ENCODE data around the gene ENTPD6. TPM values are rescaled to one million over a fixed set of nuclear protein-coding genes. Genes with fewer than 3 reads are reported as not detected.

The ENTPD6 gene
- total RNA-seq, 4 donors from 2014 or later, result 20.7 to 47.2 (median 30.7) TPM

DNA sequence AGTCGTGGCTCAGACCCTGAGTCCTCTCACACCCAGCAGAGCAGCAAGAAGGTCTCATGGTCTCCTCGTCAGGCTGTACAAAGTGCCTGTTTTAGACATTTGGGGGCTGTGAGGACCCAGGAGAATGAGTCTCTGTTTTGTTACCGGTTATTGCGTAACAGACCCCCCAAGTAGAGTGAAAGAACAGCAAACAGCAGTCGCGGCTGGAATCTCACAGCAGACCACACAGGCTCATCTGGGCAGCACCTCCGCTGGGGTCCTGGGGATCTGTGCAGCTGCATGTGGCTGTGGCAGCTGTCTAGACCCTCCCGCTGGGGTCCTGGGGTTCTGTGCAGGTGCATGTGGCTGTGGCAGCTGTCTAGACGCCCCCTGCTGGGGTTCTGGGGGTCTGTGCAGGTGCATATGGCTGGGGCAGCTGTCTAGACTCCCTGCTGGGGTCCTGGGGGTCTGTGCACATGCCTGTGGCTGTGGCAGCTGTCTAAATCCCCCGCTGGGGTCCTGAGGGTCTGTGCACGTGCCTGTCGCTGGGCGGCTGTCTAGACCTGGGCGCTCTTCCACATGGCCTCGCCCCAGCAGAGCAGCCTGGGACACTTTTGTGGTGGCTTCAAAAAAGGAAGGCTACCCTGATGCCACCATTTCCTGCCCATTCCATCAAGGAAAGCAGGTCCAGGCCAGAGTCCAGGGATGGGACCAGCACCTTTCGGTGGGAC is 24.7 kb downstream of the ENTPD6 start:
- TF ChIP-seq, protein P1, sequence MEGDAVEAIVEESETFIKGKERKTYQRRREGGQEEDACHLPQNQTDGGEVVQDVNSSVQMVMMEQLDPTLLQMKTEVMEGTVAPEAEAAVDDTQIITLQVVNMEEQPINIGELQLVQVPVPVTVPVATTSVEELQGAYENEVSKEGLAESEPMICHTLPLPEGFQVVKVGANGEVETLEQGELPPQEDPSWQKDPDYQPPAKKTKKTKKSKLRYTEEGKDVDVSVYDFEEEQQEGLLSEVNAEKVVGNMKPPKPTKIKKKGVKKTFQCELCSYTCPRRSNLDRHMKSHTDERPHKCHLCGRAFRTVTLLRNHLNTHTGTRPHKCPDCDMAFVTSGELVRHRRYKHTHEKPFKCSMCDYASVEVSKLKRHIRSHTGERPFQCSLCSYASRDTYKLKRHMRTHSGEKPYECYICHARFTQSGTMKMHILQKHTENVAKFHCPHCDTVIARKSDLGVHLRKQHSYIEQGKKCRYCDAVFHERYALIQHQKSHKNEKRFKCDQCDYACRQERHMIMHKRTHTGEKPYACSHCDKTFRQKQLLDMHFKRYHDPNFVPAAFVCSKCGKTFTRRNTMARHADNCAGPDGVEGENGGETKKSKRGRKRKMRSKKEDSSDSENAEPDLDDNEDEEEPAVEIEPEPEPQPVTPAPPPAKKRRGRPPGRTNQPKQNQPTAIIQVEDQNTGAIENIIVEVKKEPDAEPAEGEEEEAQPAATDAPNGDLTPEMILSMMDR (IDR thresholded peaks at IDR 0.05), result peak in 1 of 4 experiments; percentile 6
- no peak for TF ChIP-seq POLR2A (IDR thresholded peaks at IDR 0.05)
- H3K9me3 ChIP-seq, result no peaks in the 10 kb centered on the region
- DNase-seq, result peak in 1 of 2 donors; percentile 13
- H3K27me3 ChIP-seq, result no peaks in the 10 kb centered on the region
- no peaks in the 10 kb centered on the region for H3K4me1 ChIP-seq
- intact Hi-C loops (cut with DNase I; ENCODE audit: low total_unique reads), result no loop called here
- H3K27ac ChIP-seq, result no peak overlapping the region
- no peaks in the 10 kb centered on the region for H3K36me3 ChIP-seq
- H3K4me3 ChIP-seq, result no peak overlapping the region

DNA sequence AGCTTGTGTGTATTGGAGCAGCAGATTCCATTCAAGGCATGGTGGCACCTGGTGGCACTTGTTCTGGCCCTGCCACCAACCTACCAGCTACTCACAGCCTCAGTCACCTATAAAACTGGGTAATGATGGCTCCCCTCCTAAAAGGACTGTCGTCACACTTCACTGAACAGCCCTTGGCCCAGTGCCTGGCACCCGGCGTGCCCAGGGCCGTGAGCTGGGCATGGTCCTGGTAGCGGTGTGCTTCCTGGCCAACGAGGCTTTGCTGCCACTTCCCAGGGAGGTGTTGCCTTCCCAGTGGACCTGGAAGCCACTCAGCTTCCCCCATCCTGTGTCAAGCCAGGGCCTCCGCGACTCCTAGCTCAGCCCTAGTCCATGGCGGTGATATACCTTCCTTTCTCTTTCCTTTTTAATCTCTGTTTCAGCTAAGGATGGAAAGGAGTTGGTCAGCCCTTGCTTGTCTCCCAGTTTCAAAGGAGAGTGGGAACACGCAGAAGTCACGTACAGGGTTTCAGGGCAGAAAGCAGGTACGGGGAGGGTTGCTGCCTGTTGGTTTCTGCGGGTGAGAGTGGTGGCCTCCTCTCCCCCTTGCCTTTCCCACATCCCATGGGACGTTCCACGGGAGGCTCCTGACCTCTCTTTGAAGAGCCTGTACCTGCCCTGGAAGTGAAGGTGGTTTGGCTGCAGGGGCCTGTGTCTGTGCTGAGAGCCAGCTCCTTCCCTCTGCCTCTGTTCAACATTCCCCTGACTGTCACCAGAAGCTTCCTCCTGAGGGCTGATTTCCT is 25.5 kb downstream of the ENTPD6 start:
- H3K27ac ChIP-seq, result no peak overlapping the region
- intact Hi-C loops (cut with DNase I; ENCODE audit: low total_unique reads), result no loop called here
- peak in 1 of 2 donors; percentile 8 for DNase-seq
- H3K4me3 ChIP-seq, result no peak overlapping the region
- H3K27me3 ChIP-seq, result no peaks in the 10 kb centered on the region
- no peak for TF ChIP-seq POLR2A (IDR thresholded peaks at IDR 0.05)
- TF ChIP-seq, protein P1 (IDR thresholded peaks at IDR 0.05), result no peak
- no peaks in the 10 kb centered on the region for H3K4me1 ChIP-seq
- no peaks in the 10 kb centered on the region for H3K36me3 ChIP-seq
- H3K9me3 ChIP-seq, result no peaks in the 10 kb centered on the region

DNA sequence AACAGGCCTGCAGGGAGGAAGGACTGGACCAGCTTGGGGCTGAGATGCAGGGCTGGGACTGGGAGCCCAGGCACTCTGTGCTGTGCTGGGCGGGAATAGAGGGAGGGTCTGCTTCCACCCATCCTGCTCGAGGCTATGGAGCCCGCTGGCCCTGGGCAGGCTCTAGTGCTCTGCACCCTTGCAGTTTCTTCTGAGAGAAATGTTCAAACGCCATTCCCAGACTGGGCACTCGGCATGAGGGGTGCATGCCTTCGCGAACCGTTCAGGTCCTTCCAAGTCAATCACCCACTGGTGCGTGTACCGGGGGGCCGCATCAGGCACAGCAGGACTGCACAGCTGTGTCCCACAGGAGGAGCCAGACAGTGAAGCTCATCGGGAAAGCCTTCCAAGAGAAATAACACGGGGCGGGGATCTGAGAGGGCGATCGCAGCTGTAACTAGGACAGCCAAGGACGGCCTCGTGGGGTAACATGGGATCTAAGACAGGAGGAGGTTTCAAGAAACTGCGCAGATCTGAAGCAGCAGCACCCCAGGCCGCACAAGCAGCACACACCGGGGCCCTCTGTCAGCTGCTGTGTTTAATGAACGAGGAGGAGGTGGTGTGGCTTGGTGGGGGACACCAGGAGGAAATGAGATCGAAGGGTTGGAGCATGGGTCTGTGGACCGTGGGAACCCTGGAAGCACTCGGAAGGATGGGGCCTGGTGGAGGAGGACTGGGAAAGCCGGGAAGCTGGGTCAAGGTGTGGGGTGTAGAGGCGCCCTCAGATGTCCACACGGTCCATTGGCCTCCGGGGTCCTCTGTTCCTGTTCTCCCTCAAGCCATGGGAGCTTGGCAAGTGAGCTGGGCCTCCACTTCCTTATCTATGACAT is 26.3 kb downstream of the ENTPD6 start:
- intact Hi-C loops (cut with DNase I; ENCODE audit: low total_unique reads), result no loop called here
- Histone ChIP-seq H3K36me3 (no peaks in the 10 kb centered on the region), H3K4me3 (no peak overlapping the region), H3K4me1 (peaks cover 0 to 3% of the 10 kb centered on the region in 2 donors), H3K27ac (no peak overlapping the region), H3K9me3 (no peaks in the 10 kb centered on the region), H3K27me3 (no peaks in the 10 kb centered on the region)
- peak; percentile 22 to 49 for DNase-seq
- TF ChIP-seq, protein P1 (IDR thresholded peaks at IDR 0.05), result no peak
- TF ChIP-seq POLR2A (IDR thresholded peaks at IDR 0.05), result no peak

DNA sequence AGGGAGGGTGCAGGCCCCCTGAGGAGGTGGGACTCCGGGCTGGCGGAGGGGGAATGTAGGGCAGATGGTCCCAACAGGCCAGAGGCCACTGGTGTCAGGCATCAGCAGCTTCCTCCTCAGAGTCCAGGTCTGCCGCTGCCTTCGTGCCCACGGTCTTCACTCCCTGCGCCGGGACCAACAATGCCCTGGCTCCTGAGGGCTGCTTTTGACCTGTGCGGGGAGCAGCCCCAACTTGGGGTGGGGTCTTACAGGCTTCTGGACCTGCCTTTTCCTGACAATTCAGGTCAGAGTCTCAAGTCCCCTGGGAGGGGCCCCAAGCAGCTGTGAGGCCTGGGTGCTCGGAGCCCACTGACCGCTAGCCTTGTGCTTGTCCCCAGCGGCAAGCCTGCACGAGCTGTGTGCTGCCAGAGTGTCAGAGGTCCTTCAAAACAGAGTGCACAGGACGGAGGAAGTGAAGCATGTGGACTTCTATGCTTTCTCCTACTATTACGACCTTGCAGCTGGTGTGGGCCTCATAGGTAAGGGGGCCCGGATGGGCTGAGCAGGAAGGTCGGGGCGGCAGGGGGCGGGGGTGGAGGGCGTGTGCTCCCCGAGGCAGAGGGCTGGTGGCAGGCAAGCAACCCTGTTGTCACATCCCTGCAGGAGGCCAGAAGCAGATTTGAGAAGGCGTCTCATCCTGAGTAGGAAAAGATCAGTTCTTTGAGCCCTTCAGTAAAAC is 27.1 kb downstream of the ENTPD6 start:
- no peak overlapping the region for H3K27ac ChIP-seq
- peak in 1 of 2 donors; percentile 10 for DNase-seq
- intact Hi-C loops (cut with DNase I; ENCODE audit: low total_unique reads), result no loop called here
- no peaks in the 10 kb centered on the region for H3K27me3 ChIP-seq
- no peak overlapping the region for H3K4me3 ChIP-seq
- H3K4me1 ChIP-seq, result peaks cover 0 to 7% of the 10 kb centered on the region in 2 donors
- no peaks in the 10 kb centered on the region for H3K36me3 ChIP-seq
- no peaks in the 10 kb centered on the region for H3K9me3 ChIP-seq
- TF ChIP-seq, protein P1 (IDR thresholded peaks at IDR 0.05), result no peak
- TF ChIP-seq POLR2A (IDR thresholded peaks at IDR 0.05), result no peak

Data from uterus (tissue), 4 donors.